ENCODE results near the gene SIX6.

The SIX6 gene

DNA sequence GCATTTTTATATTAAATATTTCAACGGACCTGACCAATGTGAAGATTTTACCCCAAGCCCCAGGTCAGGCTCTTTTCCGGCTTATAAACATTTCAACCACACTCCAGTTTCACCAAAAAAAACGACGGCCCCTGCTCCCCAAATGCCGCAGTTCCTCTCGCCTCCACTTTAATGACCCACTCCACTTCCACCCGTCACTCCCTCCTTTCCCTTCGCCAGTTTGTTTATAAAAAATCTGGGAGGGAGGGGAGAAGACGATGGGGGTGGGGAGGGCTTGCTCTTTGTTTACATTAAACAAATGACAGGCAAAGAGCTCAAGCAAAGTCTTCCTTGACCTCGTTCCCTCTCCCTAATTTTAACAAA, 5.4 kb downstream of the SIX6 start:
- DNase-seq (ENCODE audit: low read depth): no peak
- TF ChIP-seq, protein P1, sequence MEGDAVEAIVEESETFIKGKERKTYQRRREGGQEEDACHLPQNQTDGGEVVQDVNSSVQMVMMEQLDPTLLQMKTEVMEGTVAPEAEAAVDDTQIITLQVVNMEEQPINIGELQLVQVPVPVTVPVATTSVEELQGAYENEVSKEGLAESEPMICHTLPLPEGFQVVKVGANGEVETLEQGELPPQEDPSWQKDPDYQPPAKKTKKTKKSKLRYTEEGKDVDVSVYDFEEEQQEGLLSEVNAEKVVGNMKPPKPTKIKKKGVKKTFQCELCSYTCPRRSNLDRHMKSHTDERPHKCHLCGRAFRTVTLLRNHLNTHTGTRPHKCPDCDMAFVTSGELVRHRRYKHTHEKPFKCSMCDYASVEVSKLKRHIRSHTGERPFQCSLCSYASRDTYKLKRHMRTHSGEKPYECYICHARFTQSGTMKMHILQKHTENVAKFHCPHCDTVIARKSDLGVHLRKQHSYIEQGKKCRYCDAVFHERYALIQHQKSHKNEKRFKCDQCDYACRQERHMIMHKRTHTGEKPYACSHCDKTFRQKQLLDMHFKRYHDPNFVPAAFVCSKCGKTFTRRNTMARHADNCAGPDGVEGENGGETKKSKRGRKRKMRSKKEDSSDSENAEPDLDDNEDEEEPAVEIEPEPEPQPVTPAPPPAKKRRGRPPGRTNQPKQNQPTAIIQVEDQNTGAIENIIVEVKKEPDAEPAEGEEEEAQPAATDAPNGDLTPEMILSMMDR (conservative IDR thresholded peaks at IDR 0.05; ENCODE audit: low read depth, low read length): no peak
- H3K4me3 ChIP-seq (ENCODE audit: low read depth, low read length): no peak overlapping the region

DNA sequence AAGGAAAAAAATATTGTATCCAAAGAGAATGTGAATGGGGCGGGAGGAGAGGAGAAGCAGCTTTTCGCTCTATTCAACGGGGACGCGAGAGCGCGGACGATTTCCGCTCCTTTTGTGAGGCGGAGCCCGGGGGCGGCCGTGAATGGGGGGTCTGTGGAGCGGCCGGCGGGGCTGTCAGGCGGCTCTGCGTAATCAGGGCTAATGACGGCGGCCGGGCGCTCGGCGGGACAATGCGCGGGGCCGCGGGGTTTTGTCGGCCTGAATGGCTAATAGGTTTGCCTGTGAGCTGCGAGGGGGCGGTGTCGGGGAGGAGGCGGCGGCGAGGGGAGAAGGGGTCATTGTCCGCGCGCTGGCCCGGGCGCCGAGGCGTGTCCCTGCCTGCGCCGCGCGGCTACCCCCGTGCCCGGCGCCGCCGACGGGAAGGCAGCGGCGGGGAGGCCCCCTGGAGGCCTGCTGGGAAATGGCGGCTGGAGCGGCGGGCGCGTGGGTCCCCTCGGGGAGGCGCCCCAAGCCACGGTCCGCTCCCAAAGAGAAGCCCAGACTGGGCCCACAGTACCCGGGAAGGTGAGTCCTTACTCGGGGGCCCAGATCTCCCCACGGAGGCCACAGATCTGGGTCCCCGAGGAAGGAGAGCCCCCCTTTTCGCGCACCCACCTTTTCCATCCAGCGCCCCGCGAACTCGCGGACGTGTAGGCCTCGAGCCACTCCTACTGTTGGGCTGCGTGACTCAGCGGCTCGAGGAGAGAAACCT, 6.0 kb downstream of the SIX6 start:
- peak overlapping the region; percentile 34 for H3K4me3 ChIP-seq (ENCODE audit: low read depth, low read length)
- no peak for DNase-seq (ENCODE audit: low read depth)
- TF ChIP-seq, protein P1 (conservative IDR thresholded peaks at IDR 0.05; ENCODE audit: low read depth, low read length): no peak

DNA sequence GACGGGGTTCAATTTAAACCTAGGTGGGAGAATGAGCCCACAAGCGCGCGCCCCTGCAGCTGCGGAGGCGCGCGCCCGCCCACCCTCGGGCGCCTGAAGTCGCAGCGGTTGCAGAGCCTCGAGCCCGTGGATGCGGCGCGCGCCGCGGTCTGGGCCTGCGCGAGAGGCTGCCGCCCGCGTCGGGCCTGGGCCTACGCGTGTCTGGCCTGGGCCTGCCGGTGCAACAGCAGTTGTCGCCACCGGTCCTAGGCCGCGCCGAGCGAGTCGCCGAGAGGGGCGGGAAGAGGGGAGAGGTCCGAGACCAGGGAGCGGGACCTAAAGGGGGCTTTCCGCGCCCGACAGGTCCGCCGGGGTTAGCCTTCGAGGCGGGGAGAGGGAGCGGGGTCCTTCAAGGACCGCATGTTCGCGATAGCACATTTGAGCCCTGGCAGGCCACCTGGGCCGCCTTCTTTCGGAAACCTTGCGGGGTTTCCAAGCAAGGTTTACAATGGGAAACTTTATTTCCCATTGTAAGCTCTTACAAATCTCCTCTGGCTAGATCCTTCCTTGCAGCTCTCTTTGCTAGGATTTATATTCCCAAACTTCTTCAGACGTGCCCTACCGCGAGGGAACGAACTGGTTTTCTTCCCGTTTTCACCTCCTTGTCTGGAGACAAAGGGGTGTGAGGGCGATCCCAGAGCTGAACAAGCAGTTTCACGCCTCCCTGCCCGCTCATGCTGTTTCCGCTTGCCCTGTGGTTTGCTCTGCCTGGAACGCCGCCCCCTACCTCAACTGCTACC, 6.8 kb downstream of the SIX6 start:
- TF ChIP-seq, protein P1 (conservative IDR thresholded peaks at IDR 0.05; ENCODE audit: low read depth, low read length): no peak
- H3K4me3 ChIP-seq (ENCODE audit: low read depth, low read length): no peak overlapping the region
- DNase-seq (ENCODE audit: low read depth): no peak

DNA sequence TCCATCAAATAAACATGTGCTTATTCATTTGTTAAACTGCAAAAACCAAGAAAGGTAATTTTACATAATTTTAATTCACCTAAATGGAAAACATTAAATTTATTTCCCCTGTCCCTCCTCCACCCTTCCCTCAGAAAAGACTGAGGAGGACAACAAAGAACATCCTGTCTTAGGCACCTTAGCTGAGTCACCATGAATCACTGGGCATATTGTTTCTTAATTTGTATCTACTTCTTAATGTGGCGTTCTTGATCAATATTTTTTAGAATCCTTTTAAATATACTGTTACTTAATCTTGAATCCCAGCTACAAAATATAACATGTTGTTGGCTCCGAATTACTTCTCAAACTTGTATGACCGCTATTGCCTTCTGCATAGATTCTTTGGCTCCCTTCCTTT, 23.5 kb downstream of the SIX6 start:
- TF ChIP-seq, protein P1 (conservative IDR thresholded peaks at IDR 0.05; ENCODE audit: low read depth, low read length): no peak
- no peak overlapping the region for H3K4me3 ChIP-seq (ENCODE audit: low read depth, low read length)
- no peak for DNase-seq (ENCODE audit: low read depth)

DNA sequence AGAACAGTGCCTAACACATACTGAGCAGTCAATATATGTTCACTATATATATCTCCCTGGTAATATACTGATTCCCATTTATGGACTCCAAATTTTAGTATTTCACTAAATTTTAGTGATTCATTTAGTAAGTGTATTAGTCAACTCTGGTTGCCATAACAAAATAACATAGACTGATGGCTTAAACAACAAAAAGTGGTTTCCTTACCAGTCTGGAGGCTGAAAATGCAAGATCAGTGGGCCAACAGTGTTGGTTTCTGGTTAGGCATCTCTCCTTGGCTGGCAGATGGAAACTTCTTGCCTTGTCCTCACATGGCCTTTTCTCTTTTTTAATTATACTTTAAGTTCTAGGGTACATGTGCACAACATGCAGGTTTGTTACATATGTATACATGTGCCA, 28.7 kb downstream of the SIX6 start:
- DNase-seq (ENCODE audit: low read depth): no peak
- TF ChIP-seq, protein P1 (conservative IDR thresholded peaks at IDR 0.05; ENCODE audit: low read depth, low read length): no peak
- H3K4me3 ChIP-seq (ENCODE audit: low read depth, low read length): no peak overlapping the region

DNA sequence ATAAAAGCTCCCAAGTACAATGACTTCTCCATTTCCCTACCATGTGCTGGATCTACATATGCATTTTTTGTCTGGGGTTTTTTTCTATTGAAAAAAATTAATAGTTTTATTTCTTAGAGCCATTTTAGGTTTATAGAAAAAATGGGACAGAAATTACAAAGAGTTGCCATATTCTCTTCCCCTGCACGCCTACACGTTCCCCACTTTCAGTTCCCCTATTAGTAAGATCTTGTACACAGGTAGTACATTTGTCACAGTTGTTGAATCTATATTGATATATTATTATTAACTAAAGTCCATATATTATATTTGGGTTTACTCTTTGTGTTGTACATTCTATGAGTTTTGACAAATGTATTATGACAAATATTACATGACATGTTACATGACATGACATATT, 35.7 kb downstream of the SIX6 start:
- TF ChIP-seq, protein P1 (conservative IDR thresholded peaks at IDR 0.05; ENCODE audit: low read depth, low read length): no peak
- DNase-seq (ENCODE audit: low read depth): no peak
- H3K4me3 ChIP-seq (ENCODE audit: low read depth, low read length): no peak overlapping the region

Measured in choroid plexus epithelial cell (primary cell).